ENCODE results near the gene PRAMEF18. TPM values are rescaled to one million over a fixed set of nuclear protein-coding genes. Genes with fewer than 3 reads are reported as not detected.
"Not testable (repeated sequence)": the region's sequence is repeated elsewhere in the genome, so short reads cannot be mapped to it uniquely, and the experiment has no call there.

The PRAMEF18 gene
- total RNA-seq, 4 donors from 2014 or later = not detected

DNA sequence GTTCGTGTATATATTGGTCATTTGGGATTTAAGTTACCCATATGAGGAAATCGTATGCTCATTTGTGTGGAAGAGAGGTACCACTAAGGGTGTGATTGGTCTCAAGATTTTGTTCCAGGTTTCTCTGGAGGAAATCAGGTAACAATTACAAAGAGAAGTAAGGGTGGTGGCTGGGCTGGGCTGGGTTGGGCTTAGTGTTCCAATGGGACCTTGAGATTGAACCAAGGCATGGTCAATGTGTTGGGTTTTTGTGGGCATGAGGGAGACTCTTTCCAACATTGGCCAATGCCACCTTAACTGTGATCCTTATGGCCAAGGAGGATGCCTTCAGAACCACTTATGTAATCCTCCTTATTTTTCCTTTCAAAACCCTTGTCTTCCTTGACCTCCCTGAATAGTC lies 4.6 kb upstream of the PRAMEF18 start:
- H3K9me3 ChIP-seq; H3K27ac ChIP-seq (replicated peaks in 1 of 4); H3K4me3 ChIP-seq; H3K36me3 ChIP-seq; H3K4me1 ChIP-seq; intact Hi-C loops (cut with DNase I); DNase-seq (ENCODE audit: extremely low spot score): not testable (repeated sequence)
- 84% methylated on average over 2 of the region's 2 CpGs for WGBS
- peaks cover 0 to 30% (median 0%) of the 10 kb centered on the region in 4 donors for H3K27me3 ChIP-seq

DNA sequence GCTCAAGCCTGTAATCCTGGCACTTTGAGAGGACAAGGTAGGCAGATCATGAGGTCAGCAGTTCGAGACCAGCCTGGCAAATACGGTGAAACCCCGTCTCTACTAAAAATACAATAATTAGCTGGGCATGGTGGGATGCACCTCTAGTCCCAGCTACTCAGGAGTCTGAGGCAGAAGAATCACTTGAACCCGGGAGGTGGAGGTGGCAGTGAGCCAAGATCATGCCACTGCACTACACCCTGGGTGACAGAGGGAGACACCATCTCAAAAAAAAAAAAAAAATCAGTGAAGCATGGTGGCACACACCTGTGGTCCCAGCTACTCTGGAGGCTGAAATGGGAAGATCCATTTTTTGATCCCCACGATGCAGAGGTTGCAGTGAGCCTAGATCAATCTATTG lies 4.1 kb upstream of the PRAMEF18 start:
- DNase-seq (ENCODE audit: extremely low spot score); H3K4me3 ChIP-seq; H3K9me3 ChIP-seq; H3K36me3 ChIP-seq; intact Hi-C loops (cut with DNase I); H3K27ac ChIP-seq (replicated peaks in 1 of 4); H3K4me1 ChIP-seq: not testable (repeated sequence)
- H3K27me3 ChIP-seq = peaks cover 0 to 31% (median 0%) of the 10 kb centered on the region in 4 donors
- 79% methylated on average over 5 of the region's 5 CpGs for WGBS

DNA sequence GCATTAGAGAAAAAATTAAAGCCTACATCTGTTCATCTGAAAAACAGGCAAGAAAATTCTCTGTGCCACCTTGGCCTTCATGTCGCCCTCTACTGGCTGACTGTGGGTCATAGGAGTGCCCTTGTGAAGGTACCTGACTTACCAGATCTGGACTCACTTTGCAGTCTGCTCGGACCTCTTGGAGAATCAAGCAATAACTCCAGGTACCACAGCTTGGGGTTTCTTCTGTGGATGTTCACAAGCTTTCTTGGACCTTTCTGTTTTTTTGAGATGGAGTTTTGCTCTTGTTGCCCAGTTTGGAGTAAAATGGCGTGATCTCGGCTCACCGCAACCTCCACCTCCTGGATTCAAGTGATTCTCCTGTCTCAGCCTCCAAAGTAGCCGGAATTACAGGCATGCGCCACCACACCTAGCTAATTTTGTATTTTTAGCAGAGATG lies 2.4 kb upstream of the PRAMEF18 start:
- H3K27me3 ChIP-seq = peaks cover 0 to 29% (median 0%) of the 10 kb centered on the region in 4 donors
- no peak overlapping the region for H3K4me3 ChIP-seq
- intact Hi-C loops (cut with DNase I) = no loop called here
- TF ChIP-seq EP300 (IDR thresholded peaks at IDR 0.05) = no peak
- TF ChIP-seq POLR2A (IDR thresholded peaks at IDR 0.05; ENCODE audit: low read depth) = no peak
- TF ChIP-seq, protein P1, sequence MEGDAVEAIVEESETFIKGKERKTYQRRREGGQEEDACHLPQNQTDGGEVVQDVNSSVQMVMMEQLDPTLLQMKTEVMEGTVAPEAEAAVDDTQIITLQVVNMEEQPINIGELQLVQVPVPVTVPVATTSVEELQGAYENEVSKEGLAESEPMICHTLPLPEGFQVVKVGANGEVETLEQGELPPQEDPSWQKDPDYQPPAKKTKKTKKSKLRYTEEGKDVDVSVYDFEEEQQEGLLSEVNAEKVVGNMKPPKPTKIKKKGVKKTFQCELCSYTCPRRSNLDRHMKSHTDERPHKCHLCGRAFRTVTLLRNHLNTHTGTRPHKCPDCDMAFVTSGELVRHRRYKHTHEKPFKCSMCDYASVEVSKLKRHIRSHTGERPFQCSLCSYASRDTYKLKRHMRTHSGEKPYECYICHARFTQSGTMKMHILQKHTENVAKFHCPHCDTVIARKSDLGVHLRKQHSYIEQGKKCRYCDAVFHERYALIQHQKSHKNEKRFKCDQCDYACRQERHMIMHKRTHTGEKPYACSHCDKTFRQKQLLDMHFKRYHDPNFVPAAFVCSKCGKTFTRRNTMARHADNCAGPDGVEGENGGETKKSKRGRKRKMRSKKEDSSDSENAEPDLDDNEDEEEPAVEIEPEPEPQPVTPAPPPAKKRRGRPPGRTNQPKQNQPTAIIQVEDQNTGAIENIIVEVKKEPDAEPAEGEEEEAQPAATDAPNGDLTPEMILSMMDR (IDR thresholded peaks at IDR 0.05) = peak in 2 of 3 experiments; percentile 17 to 20
- TF ChIP-seq POLR2AphosphoS5 (IDR thresholded peaks at IDR 0.05) = no peak
- no peaks in the 10 kb centered on the region for H3K36me3 ChIP-seq
- no peaks in the 10 kb centered on the region for H3K9me3 ChIP-seq
- peak; percentile 91 for DNase-seq (ENCODE audit: extremely low spot score)
- H3K4me1 ChIP-seq = no peaks in the 10 kb centered on the region
- no peak overlapping the region for H3K27ac ChIP-seq (replicated peaks in 1 of 4)
- 72% methylated on average over 7 of the region's 7 CpGs for WGBS

DNA sequence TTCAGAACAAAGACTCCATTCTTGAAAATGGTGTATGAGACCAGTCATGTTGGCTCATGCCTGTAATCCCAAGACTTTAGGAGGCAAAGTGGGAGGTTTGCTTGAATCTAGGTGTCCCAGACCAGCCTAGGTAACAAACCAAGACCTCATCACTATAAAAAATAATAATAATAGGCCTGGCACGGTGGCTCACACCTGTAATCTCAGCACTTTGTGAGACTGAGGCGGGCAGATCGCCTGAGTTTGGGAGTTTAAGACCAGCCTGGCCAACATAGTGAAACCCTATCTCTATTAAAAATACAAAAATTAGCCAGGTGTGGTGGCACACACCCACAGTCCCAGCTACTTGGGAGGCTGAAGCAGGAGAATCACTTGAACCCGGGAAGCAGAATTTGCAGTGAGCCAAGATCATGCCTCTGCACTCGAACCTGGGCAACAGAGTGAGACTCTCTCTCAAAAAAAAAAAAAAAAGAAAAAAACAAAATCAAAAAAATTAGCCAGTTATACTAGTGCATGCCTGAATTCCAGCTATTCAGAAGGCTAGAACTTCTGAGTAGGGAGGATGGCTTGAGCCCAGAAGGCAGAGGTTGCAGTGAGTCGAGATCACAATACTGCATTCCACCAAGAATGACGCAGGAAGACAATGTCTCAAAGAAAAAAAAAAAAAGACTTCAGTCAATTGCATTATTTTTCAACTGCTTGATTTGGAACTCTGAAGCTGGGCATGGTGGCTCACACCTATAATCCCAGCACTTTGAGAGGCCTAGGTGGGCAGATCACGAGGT lies 1.5 kb upstream of the PRAMEF18 start:
- H3K27me3 ChIP-seq = peaks cover 0 to 21% (median 0%) of the 10 kb centered on the region in 4 donors
- H3K36me3 ChIP-seq; intact Hi-C loops (cut with DNase I); H3K9me3 ChIP-seq; H3K4me1 ChIP-seq; H3K27ac ChIP-seq (replicated peaks in 1 of 4); DNase-seq (ENCODE audit: extremely low spot score); H3K4me3 ChIP-seq: not testable (repeated sequence)
- WGBS = 82% methylated on average over 8 of the region's 8 CpGs

DNA sequence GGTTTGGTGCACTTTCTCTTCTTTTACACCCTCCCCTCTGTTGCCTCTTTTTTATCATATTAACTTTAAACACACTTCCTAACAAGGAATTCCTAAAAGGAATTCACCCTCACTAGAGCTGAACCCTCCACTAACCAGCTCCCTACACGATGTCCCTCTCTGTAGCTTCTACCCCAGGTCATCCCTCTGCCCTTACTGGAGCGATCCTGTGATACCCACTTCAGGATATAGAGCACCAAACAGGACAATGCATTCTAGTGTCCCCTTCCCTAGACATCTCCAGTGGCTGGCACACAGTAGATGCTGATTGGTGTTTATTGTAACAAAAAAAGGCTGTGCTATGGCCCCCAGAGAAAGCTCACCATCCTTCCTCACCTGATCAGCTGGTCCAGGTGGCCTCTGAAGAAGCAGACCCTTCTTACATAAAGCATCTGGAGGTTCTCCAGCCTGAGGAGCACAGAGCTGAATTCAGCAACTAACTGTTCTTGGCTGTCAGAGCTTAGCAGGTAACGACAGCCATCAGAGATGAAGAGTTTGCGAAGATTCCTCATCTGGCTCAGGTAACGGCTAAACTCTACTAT lies 1.4 kb downstream of the PRAMEF18 start:
- intact Hi-C loops (cut with DNase I) = no loop called here
- no peaks in the 10 kb centered on the region for H3K9me3 ChIP-seq
- TF ChIP-seq EP300 (IDR thresholded peaks at IDR 0.05) (no peak), POLR2AphosphoS5 (IDR thresholded peaks at IDR 0.05) (no peak), POLR2A (IDR thresholded peaks at IDR 0.05; ENCODE audit: low read depth) (no peak)
- no peaks in the 10 kb centered on the region for H3K4me1 ChIP-seq
- DNase-seq (ENCODE audit: extremely low spot score) = peak; percentile 92
- no peaks in the 10 kb centered on the region for H3K36me3 ChIP-seq
- no peak overlapping the region for H3K4me3 ChIP-seq
- peaks cover 0 to 8% (median 0%) of the 10 kb centered on the region in 4 donors for H3K27me3 ChIP-seq
- 83% methylated on average over 5 of the region's 5 CpGs for WGBS
- no peak overlapping the region for H3K27ac ChIP-seq (replicated peaks in 1 of 4)

DNA sequence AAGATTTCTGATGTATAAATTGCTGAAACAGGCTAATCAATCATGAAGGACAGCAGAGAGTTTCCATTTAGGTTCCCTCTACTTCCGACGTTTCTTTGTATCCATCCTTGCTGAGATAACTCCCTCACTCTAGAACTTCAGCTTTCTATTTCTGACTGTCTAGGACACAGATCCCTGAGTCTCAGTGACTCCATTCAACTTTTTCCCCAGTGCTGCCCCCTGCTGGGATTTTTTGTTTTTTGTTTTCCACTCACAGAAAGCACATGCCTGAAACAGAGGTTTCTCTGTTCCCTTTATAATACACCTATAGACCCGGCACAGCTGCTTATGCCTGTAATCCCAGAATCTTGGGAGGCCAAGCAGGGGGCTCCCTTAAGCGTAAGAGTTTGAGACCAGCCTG lies 3.2 kb downstream of the PRAMEF18 start:
- WGBS = no CpG with 5 or more reads among the region's 4 CpGs
- H3K4me3 ChIP-seq; DNase-seq (ENCODE audit: extremely low spot score); H3K9me3 ChIP-seq; H3K27me3 ChIP-seq; H3K4me1 ChIP-seq; H3K36me3 ChIP-seq; intact Hi-C loops (cut with DNase I); H3K27ac ChIP-seq (replicated peaks in 1 of 4): not testable (repeated sequence)

DNA sequence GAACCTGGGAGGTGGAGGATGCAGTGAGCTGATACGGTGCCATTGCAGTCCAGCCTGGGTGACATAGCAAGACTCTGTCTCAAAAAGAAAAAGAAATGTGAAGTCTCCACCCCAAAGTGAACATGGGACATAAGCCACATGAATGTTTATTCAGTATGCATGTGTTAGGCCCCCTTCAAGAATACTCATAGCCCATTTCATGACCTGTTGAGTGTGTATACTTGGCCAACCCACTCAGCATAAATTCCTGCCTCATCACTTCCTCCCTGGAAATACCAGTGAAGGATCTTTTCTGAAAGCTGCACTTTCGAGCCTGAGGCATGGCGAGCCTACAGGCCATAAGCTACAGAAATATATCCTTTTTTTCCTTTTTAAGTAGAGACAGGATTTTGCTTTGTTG lies 6.8 kb downstream of the PRAMEF18 start:
- H3K9me3 ChIP-seq; H3K4me1 ChIP-seq; H3K4me3 ChIP-seq; DNase-seq (ENCODE audit: extremely low spot score); H3K27ac ChIP-seq (replicated peaks in 1 of 4); intact Hi-C loops (cut with DNase I); H3K27me3 ChIP-seq; H3K36me3 ChIP-seq: not testable (repeated sequence)
- no CpG with 5 or more reads among the region's 3 CpGs for WGBS

DNA sequence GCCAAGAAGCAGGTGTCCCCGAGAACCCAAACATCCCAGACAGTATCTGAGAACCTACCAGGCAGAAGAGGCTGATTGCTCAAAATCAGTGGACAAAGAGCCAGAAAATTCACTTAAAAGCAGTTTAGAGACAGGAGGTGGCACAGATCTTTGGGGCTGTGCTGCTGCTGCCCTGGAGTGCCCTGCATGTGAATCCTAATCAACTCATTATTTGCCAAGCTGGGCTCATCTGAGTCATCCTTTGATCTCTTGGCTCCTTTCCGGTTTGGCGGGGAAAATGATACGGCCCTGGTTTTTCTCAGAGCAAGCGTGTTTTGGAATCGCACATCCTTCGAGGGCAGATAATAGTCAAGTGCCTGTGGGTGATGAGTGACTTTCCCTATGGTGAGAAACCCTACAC lies 9.3 kb downstream of the PRAMEF18 start:
- WGBS = no CpG with 5 or more reads among the region's 7 CpGs
- H3K27me3 ChIP-seq; H3K4me1 ChIP-seq; H3K9me3 ChIP-seq; H3K4me3 ChIP-seq; H3K36me3 ChIP-seq; DNase-seq (ENCODE audit: extremely low spot score); intact Hi-C loops (cut with DNase I); H3K27ac ChIP-seq (replicated peaks in 1 of 4): not testable (repeated sequence)

DNA sequence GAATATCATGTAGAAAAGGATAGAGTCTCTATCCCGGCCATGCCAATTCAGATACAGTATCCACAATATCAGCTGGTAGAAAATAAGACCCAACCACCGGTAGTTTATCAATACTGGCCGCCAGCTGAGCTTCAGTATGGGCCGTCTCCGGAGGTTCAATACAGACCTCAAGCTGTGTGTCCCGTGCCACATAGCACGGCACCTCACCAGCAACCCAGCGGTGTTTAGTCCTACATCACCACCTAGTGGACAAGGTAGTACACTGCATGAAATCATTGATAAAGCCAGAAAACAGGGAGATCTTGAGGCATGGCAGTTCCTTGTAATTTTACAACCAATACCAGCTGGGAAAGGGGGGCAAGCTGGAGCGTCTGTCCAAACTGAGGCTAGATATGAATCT lies 17.2 kb downstream of the PRAMEF18 start:
- H3K4me3 ChIP-seq; H3K4me1 ChIP-seq; H3K27ac ChIP-seq (replicated peaks in 1 of 4); H3K27me3 ChIP-seq; H3K9me3 ChIP-seq; intact Hi-C loops (cut with DNase I); H3K36me3 ChIP-seq; DNase-seq (ENCODE audit: extremely low spot score): not testable (repeated sequence)
- no CpG with 5 or more reads among the region's 9 CpGs for WGBS

DNA sequence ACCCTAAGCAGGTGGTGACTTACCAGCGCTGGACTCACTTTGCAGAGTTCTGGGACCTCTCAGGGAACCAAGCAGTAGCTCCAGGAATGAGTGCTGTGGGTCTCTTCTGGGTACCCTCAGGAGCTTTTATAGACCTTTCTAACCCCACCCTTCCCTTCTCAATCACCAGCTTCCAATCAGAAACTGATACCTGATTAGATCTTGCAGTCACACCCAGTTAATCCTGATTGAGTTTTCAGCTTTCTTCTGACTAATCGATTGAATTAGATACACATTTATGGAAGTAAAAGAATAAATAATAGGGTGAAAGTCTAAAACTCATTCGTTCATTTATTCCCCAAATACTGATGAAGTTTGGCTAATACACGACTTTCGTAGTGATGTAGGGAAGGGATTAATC lies 24.6 kb downstream of the PRAMEF18 start, which contains the start of gene PRAMEF13:
TSS of gene PRAMEF13 (minus strand) at position 101 of the 400 bp plus-strand sequence. CDS start 1,820 bp downstream, outside the sequence.
- H3K27me3 ChIP-seq; intact Hi-C loops (cut with DNase I); H3K36me3 ChIP-seq; H3K27ac ChIP-seq (replicated peaks in 1 of 4); DNase-seq (ENCODE audit: extremely low spot score); H3K4me1 ChIP-seq; H3K4me3 ChIP-seq; H3K9me3 ChIP-seq: not testable (repeated sequence)
- WGBS = no CpG with 5 or more reads among the region's 5 CpGs
